Measurements from ENCODE around the gene ECEL1.

GRCh38 chr2:232504438-232504837 is 16.8 kb upstream of the ECEL1 start:
- TF ChIP-seq, protein P1, sequence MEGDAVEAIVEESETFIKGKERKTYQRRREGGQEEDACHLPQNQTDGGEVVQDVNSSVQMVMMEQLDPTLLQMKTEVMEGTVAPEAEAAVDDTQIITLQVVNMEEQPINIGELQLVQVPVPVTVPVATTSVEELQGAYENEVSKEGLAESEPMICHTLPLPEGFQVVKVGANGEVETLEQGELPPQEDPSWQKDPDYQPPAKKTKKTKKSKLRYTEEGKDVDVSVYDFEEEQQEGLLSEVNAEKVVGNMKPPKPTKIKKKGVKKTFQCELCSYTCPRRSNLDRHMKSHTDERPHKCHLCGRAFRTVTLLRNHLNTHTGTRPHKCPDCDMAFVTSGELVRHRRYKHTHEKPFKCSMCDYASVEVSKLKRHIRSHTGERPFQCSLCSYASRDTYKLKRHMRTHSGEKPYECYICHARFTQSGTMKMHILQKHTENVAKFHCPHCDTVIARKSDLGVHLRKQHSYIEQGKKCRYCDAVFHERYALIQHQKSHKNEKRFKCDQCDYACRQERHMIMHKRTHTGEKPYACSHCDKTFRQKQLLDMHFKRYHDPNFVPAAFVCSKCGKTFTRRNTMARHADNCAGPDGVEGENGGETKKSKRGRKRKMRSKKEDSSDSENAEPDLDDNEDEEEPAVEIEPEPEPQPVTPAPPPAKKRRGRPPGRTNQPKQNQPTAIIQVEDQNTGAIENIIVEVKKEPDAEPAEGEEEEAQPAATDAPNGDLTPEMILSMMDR (conservative IDR thresholded peaks at IDR 0.05; ENCODE audit: low read depth in 2 of 2): no peak
- TF ChIP-seq POLR2AphosphoS5 (IDR thresholded peaks at IDR 0.05; ENCODE audit: low read depth): no peak
- no peak for TF ChIP-seq EZH2 (IDR thresholded peaks at IDR 0.05; ENCODE audit: low read depth, unreplicated experiment)
- TF ChIP-seq STAT1 (IDR thresholded peaks at IDR 0.05; ENCODE audit: unreplicated experiment): no peak
- TF ChIP-seq JUNB (IDR thresholded peaks at IDR 0.05; ENCODE audit: unreplicated experiment): no peak
- TF ChIP-seq REST (IDR thresholded peaks at IDR 0.05; ENCODE audit: unreplicated experiment): no peak
